GM18951 (cell line): ENCODE results near the gene CDKN2D.
"Not testable (repeated sequence)": the region's sequence is repeated elsewhere in the genome, so short reads cannot be mapped to it uniquely, and the experiment has no call there.

Source experiments
- POLR2A ChIP-seq: IDR thresholded peaks from 4 replicates; pipeline ENCODE4 v1.6.1; 2011; ENCODE audit warnings: mild to moderate bottlenecking; ENCODE audit not compliant: insufficient read length, insufficient read depth; ENCODE audit errors: extremely low read depth
- in situ Hi-C: fragments of 300-500 bp; cut with MboI; formaldehyde crosslinking; loops from one replicate; pipeline ENCODE4 v1.12.0; 2022; ENCODE audit warnings: low sequenced_read_pairs, mixed read lengths, inconsistent platforms; ENCODE audit not compliant: unreplicated experiment

CDKN2D gene

GRCh38 chr19:10552510-10553053 lies 16.2 kb downstream of the CDKN2D start:
- in situ Hi-C loops, result no loop called here
- TF ChIP-seq POLR2A, result peak; percentile 29

GRCh38 chr19:10551698-10552301 lies 17.0 kb downstream of the CDKN2D start:
- in situ Hi-C loops, result no loop called here
- no peak for TF ChIP-seq POLR2A

DNA sequence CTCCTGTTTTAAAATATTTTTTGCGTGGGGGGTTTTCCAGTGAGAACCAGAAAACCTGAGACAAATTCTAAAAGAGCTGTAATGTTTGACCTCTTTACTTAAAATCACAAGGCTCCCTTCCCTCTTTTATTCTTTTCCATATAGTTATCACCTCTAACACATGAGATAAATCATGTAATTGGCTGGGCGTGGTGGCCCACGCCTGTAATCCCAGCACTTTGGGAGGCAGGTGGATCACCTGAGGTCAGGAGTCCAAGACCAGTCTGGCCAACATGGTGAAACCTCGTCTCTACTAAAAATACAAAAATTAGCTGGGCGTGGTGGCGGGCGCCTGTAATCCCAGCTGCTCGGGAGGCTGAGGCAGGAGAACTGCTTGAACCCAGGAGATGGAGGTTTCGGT lies 17.8 kb downstream of the CDKN2D start:
- in situ Hi-C loops, result not testable (repeated sequence)

DNA sequence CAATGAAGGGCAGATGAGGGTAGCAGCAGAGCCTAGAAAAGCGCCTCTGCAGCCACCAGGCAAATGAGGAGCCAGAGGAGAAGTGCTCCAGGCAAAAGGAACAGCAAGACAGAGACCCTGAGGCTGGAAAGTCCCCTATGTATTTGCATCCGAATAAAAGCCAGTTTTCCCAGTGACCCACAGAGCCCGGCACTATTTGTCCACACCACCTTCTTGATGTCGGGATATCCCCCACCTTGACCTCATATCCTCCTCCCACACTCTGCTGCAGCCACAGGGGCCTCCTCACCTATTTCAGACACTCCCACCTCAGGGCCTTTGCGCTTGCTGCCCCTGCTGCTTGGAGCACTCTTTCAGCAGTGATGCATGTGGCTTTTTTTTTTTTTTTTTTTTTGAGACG lies 18.4 kb downstream of the CDKN2D start:
- no peak for TF ChIP-seq POLR2A
- in situ Hi-C loops, result no loop called here

GRCh38 chr19:10549733-10550132 lies 19.0 kb downstream of the CDKN2D start:
- in situ Hi-C loops, result no loop called here

GRCh38 chr19:10548746-10549276 lies 20.0 kb downstream of the CDKN2D start:
- in situ Hi-C loops, result no loop called here

More at GRCh38 chr19:10549733-10550132, 19.0 kb downstream of the CDKN2D start:
- TF ChIP-seq POLR2A, result no peak

DNA sequence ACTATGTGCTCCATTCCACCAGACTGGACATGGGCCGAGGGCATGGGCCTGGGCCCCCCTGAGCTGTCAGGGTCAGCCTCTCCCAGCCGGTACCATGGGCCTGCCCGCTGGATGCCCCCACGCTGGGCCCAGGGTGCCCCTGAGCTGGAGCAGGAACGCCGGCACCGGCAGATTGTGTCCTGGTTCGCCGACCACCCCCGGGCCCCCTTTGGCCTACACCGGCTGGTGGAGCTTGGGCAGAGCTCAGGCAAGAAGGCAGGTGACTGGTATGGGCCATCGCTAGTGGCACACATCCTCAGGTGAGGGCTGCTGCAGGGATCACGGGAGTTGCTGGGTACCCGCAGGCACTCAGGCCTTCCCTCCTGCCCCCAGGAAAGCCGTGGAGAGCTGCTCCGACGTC lies 22.0 kb downstream of the CDKN2D start:
- in situ Hi-C loops, result no loop called here

More at GRCh38 chr19:10548746-10549276, 20.0 kb downstream of the CDKN2D start:
- no peak for TF ChIP-seq POLR2A

DNA sequence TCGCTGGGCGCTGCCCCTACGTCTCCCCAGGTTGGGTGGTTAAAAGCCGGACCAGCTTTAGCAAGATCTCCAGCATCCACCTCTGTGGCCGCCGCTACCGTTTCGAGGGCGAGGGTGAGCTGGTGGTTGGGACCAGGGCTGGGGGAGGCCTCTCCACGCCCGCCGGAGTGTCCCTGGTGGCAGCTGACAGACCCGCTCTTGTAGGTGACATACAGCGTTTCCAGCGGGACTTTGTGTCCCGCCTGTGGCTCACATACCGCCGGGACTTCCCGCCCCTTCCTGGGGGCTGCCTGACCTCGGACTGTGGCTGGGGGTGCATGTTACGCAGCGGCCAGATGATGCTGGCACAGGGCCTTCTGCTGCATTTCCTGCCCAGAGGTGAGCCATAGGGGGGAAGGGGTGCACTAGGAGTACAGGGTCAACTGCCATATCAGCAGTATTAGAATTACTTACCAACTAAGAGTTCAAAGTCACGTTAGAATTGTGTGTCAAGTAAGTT lies 24.0 kb downstream of the CDKN2D start:
- no peak for TF ChIP-seq POLR2A
- in situ Hi-C loops, result no loop called here

More for the DNA sequence above, 22.0 kb downstream of the CDKN2D start:
- no peak for TF ChIP-seq POLR2A

DNA sequence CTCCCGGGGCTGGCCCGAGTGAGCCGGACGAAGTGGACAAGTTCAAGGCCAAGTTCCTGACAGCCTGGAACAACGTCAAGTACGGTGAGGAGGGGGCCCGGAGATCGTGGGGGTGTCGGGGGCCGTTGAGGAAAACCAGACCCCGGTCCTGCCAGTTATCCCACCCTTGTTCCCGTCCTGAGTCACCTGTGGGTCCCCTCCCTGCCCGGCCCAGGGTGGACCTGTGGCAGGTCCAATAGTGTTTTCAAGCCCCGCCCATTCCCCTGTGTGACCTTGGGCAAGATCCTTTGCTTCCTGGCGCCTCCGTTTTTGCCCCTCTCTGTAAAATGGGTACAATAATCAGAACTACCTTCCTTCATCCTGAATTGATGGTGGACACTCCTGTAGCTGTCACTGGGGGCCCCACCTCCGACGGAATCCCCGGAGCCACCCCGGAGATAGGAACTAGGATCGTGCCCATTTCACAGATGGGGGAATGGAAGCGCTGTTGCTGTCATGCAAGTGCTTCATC lies 24.5 kb downstream of the CDKN2D start:
- TF ChIP-seq POLR2A, result no peak
- in situ Hi-C loops, result no loop called here

DNA sequence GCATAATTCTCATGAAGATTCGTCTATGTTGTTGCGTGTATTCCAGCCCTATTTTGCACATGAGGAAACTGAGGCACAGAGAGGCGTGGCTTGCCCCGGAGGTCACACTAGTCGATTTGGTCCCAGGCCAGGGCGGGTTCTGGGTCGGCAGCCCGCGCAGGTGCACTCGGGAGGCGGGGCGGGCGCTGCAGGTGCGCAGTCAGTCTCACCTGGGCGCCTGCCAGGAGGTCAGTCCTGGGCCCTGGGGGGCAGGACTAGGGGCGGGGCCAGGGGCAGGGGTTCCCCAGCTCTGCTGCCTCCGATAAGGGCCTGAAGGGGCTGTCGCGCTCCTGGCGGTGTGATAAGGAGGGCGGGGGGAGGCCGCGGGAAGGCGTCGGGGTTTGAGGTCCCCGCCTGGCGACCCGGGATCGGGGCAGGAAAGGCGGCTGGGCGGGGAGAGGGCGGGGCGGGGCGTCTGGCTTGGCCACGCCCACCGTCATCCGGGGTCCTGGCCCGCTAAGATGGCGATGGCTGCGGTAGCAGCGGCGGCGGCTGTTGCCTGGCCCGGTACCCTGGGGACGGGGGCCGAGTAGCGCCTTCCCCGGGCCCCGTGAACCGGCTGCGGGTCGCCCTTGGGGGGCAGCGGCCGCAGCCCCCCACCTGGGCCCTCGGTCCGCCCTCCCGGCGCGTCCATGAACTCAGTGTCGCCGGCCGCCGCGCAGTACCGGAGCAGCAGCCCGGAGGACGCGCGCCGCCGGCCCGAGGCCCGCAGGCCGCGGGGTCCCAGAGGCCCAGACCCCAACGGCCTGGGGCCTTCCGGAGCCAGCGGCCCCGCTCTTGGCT lies 25.1 kb downstream of the CDKN2D start, which contains the start of gene ATG4D:
TSS of gene ATG4D (plus strand) at position 485 of the 822 bp plus-strand sequence. CDS start at position 672, 187 bp downstream.
- in situ Hi-C loops, result no loop called here
- peak; percentile 89 for TF ChIP-seq POLR2A

GRCh38 chr19:10543059-10543419 lies 25.7 kb downstream of the CDKN2D start:
- TF ChIP-seq POLR2A, result no peak
- in situ Hi-C loops, result no loop called here

DNA sequence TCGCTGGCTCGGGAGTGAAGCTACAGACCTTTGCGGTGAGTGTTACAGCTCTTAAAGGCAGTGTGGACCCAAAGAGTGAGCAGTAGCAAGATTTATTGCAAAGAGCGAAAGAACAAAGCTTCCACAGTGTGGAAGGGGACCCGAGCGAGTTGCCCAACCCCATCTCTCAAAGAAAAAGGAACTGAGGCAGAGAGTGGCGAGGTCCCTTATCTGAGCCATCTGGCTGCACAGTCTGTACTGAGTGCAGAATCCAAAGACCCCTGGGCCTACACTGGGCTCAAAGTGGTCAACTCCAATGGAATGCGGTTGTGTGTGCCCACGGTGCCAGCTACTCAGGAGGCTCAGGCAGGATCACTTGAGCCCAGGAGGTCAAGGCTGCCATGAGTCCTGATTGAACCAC lies 29.8 kb downstream of the CDKN2D start:
- in situ Hi-C loops, result not testable (repeated sequence)

DNA sequence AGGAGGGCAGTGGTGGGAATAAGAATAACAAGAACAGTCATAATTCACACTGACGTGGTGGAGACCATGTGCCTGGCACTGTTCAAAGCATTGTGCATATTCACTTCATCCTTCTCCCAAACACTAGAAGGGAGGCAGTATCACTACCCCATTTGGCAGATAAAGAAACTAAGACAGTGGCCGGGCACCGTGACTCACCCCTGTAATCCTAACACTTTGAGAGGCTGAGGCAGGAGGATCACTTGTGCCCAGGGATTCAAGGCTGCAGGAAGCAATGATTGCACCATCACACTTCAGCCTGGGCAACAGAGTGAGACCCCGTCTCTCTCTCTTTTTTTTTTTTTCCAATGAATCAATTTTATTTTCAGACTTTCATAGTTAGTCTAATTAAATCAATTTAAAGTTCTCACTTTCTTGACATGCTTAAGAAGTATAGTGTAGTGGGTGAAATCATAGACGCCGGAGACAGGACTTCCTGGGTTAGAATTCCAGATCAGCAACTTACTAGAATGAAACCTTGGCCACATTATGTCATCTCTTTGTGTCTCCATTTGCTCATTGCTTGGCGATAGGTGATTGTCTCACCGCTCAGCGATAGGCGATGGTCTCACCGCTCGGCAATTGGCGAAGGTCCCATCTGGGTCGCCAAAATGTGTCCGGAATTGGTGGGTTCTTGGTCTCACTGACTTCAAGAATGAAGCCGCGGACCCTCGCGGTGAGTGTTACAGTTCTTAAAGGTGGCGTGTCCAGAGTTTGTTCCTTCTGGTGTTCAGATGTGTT lies 30.4 kb downstream of the CDKN2D start:
- no peak for TF ChIP-seq POLR2A

More for the DNA sequence above, 30.4 kb downstream of the CDKN2D start:
- in situ Hi-C loops, result no loop called here
